ENCODE measurements around the gene CCDC186. TPM values are rescaled to one million over a fixed set of nuclear protein-coding genes. Genes with fewer than 3 reads are reported as not detected.

Gene CCDC186
- total RNA-seq, 1 donor from 2014 or later = 18.5 TPM

Other genes starting within 250 kb of the CCDC186 start
- not detected for gene ADRB1, start 130.3 kb downstream of the CCDC186 start, total RNA-seq (ENCODE audit: unreplicated experiment)
- 0.18 TPM for gene TDRD1, start 5.2 kb upstream of the CCDC186 start, total RNA-seq (ENCODE audit: unreplicated experiment)
- 2.4 TPM for gene VWA2, start 65.1 kb upstream of the CCDC186 start, total RNA-seq (ENCODE audit: unreplicated experiment)
- gene AFAP1L2, start 230.3 kb upstream of the CCDC186 start, total RNA-seq (ENCODE audit: unreplicated experiment) = 0.77 TPM

Data from endothelial cell (in vitro differentiated cells).